Liver (tissue), 9 donors: ENCODE data around the gene TBC1D21. TPM values are rescaled to one million over a fixed set of nuclear protein-coding genes. Genes with fewer than 3 reads are reported as not detected.
A peak's percentile ranks its signal among the peaks of the same experiment; 100 is the strongest.

Experiments
- DNase-seq: peaks from one replicate; pipeline ENCODE4 v3.0.0-alpha.2; 2017; ENCODE audit warnings: low spot score
- H3K27ac ChIP-seq, 2 donors: one replicate each; pipeline ENCODE4 v1.7.0; 2013; ENCODE audit warnings: inconsistent platforms in 2 of 2, low read length in 2 of 2, control low read depth in 1 of 2, low read depth in 1 of 2, mild to moderate bottlenecking in 1 of 2
- H3K27me3 ChIP-seq, 4 donors: one replicate each; pipeline versions ENCODE4 v1.6.1 to v1.7.0; 2013; ENCODE audit warnings: low read length in 3 of 4, inconsistent platforms in 1 of 4, mild to moderate bottlenecking in 1 of 4, moderate library complexity in 1 of 4; ENCODE audit not compliant: control insufficient read depth in 4 of 4, insufficient read depth in 4 of 4
- H3K36me3 ChIP-seq, 4 donors: one replicate each; pipeline versions ENCODE4 v1.6.1 to v1.7.0; 2013; ENCODE audit warnings: low read length in 3 of 4, mild to moderate bottlenecking in 3 of 4, low read depth in 1 of 4, moderate library complexity in 1 of 4; ENCODE audit not compliant: control insufficient read depth in 4 of 4, insufficient read depth in 3 of 4
- H3K4me1 ChIP-seq, 4 donors: one replicate each; pipeline versions ENCODE4 v1.6.1 to v1.7.0; 2013; ENCODE audit warnings: low read length in 3 of 4, mild to moderate bottlenecking in 3 of 4, moderate library complexity in 1 of 4; ENCODE audit not compliant: control insufficient read depth in 4 of 4, insufficient read depth in 4 of 4
- H3K4me3 ChIP-seq, 3 donors: one replicate each; pipeline versions ENCODE4 v1.6.1 to v1.7.0; 2013; ENCODE audit warnings: low read length in 3 of 3, control low read depth in 1 of 3, low read depth in 1 of 3, mild to moderate bottlenecking in 1 of 3
- H3K9ac ChIP-seq, 2 donors: one replicate each; pipeline ENCODE4 v1.7.0; 2013; ENCODE audit warnings: low read length in 2 of 2, mild to moderate bottlenecking in 2 of 2, moderate library complexity in 2 of 2, control low read depth in 1 of 2, low read depth in 1 of 2
- H3K9me3 ChIP-seq, 4 donors: one replicate each; pipeline versions ENCODE4 v1.6.1 to v1.7.0; 2013; ENCODE audit warnings: low read length in 3 of 4; ENCODE audit not compliant: control insufficient read depth in 4 of 4
- CTCF ChIP-seq: fragments of 150-350 bp; IDR thresholded peaks from 2 replicates; pipeline ENCODE4 v1.5.1; 2017; ENCODE audit warnings: improper control_type of control experiment, low read depth, low read length; ENCODE audit not compliant: missing input control
- EGR1 ChIP-seq, 2 donors: IDR thresholded peaks; 2 replicates each; pipeline ENCODE4 v1.6.1; 2016 to 2018; ENCODE audit warnings: antibody characterized with exemption in 2 of 2, low read depth in 2 of 2
- FOXA1 ChIP-seq: IDR thresholded peaks from 2 replicates; pipeline ENCODE4 v1.6.1; 2016; ENCODE audit warnings: antibody characterized with exemption
- GABPA ChIP-seq, 2 donors: IDR thresholded peaks in 1 of 2; conservative IDR thresholded peaks in 1 of 2; 2 replicates each; pipeline ENCODE4 v1.6.1; 2016; ENCODE audit warnings: antibody characterized with exemption in 2 of 2, mild to moderate bottlenecking in 1 of 2, moderate library complexity in 1 of 2
- HNF4A ChIP-seq, 2 donors: conservative IDR thresholded peaks; 2 replicates each; pipeline ENCODE4 v1.6.1; 2016; ENCODE audit warnings: antibody characterized with exemption in 2 of 2, mild to moderate bottlenecking in 2 of 2
- MAX ChIP-seq: IDR thresholded peaks from 2 replicates; pipeline ENCODE4 v1.6.1; 2016; ENCODE audit warnings: antibody characterized with exemption
- NR2F2 ChIP-seq: IDR thresholded peaks from 2 replicates; pipeline ENCODE4 v1.6.1; 2016; ENCODE audit warnings: antibody characterized with exemption
- REST ChIP-seq: IDR thresholded peaks from 2 replicates; pipeline ENCODE4 v1.6.1; 2016; ENCODE audit warnings: antibody characterized with exemption, mild to moderate bottlenecking
- WGBS: extraction: QIAGEN DNeasy Blood & Tissue Kit; methylation state at CpG from one replicate; pipeline ENCODE4 v1.1.7; 2013; 5-methylcytosine and 5-hydroxymethylcytosine counted together
- polyA plus RNA-seq, 2 donors: library from polyadenylated mRNA; stranded (reverse) in 1 of 2; unstranded in 1 of 2; fragments of 200-250 nt in 1 of 2; fragments of >200 nt in 1 of 2; fragmentation: Nextera tagmentation in 1 of 2; extraction: Ambion mirVana in 1 of 2; gene quantifications; one replicate each; pipeline versions ENCODE4 v1.2.1 to v1.2.3, GENCODE V29; 2013 to 2015
- total RNA-seq, 2 donors: library from RNA; depleted of rRNA; stranded (reverse); fragments of >200 nt; gene quantifications; one replicate each; pipeline ENCODE4 v1.2.3, GENCODE V29; 2014
- donor health status: healthy.
- donor health status: healthy.
- donor health status: healthy.
- donor health status: healthy.
- donor health status: healthy.

The TBC1D21 gene
- total and polyA plus RNA-seq, 4 donors: not detected

- Histone ChIP-seq H3K4me1 (no peaks in the 10 kb centered on the region), H3K36me3 (no peaks in the 10 kb centered on the region), H3K9me3 (no peaks in the 10 kb centered on the region), H3K27me3 (peaks cover 0 to 2% (median 0%) of the 10 kb centered on the region in 4 donors), H3K27ac (no peak overlapping the region), H3K4me3 (no peak overlapping the region), H3K9ac (no peak overlapping the region)
- no peak for DNase-seq
- WGBS: 60% methylated on average over 2 of the region's 2 CpGs
- no peak for TF ChIP-seq FOXA1
- no peak for TF ChIP-seq EGR1 (IDR thresholded peaks at IDR 0.05; ENCODE audit: low read depth in 2 of 2)
- TF ChIP-seq HNF4A (conservative IDR thresholded peaks at IDR 0.05): no peak
- no peak for TF ChIP-seq CTCF
Measured at GRCh38 chr15:73829523-73829922, 43.8 kb upstream of the TBC1D21 start.

DNA sequence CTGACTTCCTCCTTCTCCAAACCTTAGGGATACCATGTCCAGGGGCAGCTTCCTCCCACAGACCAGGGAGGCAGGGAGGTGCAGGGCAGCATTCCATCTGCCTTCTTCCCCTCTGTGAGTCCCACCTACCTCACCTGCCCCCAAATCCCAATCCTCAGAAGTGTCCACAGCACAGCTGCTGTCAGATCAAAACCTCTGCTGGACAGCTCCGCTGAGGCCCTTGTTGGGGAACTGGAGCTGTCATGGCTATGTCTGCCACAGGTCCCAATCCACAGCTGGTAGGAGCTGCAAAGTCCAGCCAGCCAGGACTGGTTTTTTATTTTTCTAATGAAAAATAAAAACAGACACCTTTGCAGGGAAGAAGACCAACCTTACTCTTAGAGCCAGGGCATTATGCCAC lies 40.7 kb upstream of the TBC1D21 start:
- Histone ChIP-seq H3K9me3 (no peaks in the 10 kb centered on the region), H3K27ac (no peak overlapping the region), H3K27me3 (peaks cover 0 to 3% (median 1%) of the 10 kb centered on the region in 4 donors), H3K4me3 (no peak overlapping the region), H3K36me3 (no peaks in the 10 kb centered on the region), H3K9ac (no peak overlapping the region), H3K4me1 (no peaks in the 10 kb centered on the region)
- 38% methylated on average over 1 of the region's 1 CpG for WGBS
- no peak for DNase-seq
- TF ChIP-seq NR2F2 (no peak), REST (peak; percentile 30)

GRCh38 chr15:73836845-73837244 lies 36.5 kb upstream of the TBC1D21 start:
- no peak overlapping the region for H3K4me3 ChIP-seq
- WGBS: 66% methylated on average over 3 of the region's 3 CpGs
- H3K9ac ChIP-seq: no peak overlapping the region
- peaks cover 0 to 3% (median 0%) of the 10 kb centered on the region in 4 donors for H3K27me3 ChIP-seq
- no peak overlapping the region for H3K27ac ChIP-seq
- no peaks in the 10 kb centered on the region for H3K9me3 ChIP-seq
- no peaks in the 10 kb centered on the region for H3K36me3 ChIP-seq
- H3K4me1 ChIP-seq: no peaks in the 10 kb centered on the region
- DNase-seq: no peak
- TF ChIP-seq CTCF (no peak), MAX (no peak), NR2F2 (no peak), GABPA (IDR thresholded peaks at IDR 0.05 in 1 of 2, conservative IDR thresholded peaks at IDR 0.05 in 1 of 2) (no peak)
